Mesenchymal stem cell (in vitro differentiated cells and primary cell): ENCODE results near the gene MARCHF5.

ENCODE experiments used
- DNase-seq: peaks from one replicate; pipeline ENCODE4 v3.0.0-alpha.2; 2013
- H2AFZ ChIP-seq: one replicate; pipeline ENCODE4 v1.6.1; 2013; ENCODE audit warnings: low read depth, mild to moderate bottlenecking, control low read depth, inconsistent platforms, low read length, moderate library complexity
- H2AK5ac ChIP-seq: 2 replicates; pipeline ENCODE4 v1.6.1; 2013; ENCODE audit warnings: low read length, moderate library complexity, mild to moderate bottlenecking, inconsistent platforms; ENCODE audit not compliant: severe bottlenecking
- H2BK120ac ChIP-seq: one replicate; pipeline ENCODE4 v1.6.1; 2013; ENCODE audit warnings: low read depth, mild to moderate bottlenecking, inconsistent platforms, low read length, moderate library complexity
- H2BK12ac ChIP-seq, 2 experiments: one replicate each; pipeline ENCODE4 v1.6.1; 2013; ENCODE audit warnings: inconsistent platforms in 2 of 2, low read length in 2 of 2, mild to moderate bottlenecking in 2 of 2, moderate library complexity in 2 of 2, control low read depth in 1 of 2
- H2BK15ac ChIP-seq: one replicate; pipeline ENCODE4 v1.6.1; 2013; ENCODE audit warnings: mild to moderate bottlenecking, low read depth, inconsistent platforms; ENCODE audit not compliant: poor library complexity, severe bottlenecking
- H2BK5ac ChIP-seq: 2 replicates; pipeline ENCODE4 v1.6.1; 2013; ENCODE audit warnings: low read depth, mild to moderate bottlenecking, low read length, control low read depth, inconsistent platforms; ENCODE audit not compliant: poor library complexity, severe bottlenecking
- H3K14ac ChIP-seq, 2 experiments: one replicate each; pipeline ENCODE4 v1.6.1; 2013; ENCODE audit warnings: inconsistent platforms in 2 of 2, low read length in 2 of 2, control low read depth in 1 of 2, mild to moderate bottlenecking in 1 of 2, moderate library complexity in 1 of 2
- H3K18ac ChIP-seq, 2 experiments: one replicate each; pipeline ENCODE4 v1.6.1; 2013; ENCODE audit warnings: inconsistent platforms in 2 of 2, low read length in 2 of 2, control low read depth in 1 of 2, low read depth in 1 of 2, mild to moderate bottlenecking in 1 of 2
- H3K23ac ChIP-seq, 2 experiments: one replicate each; pipeline ENCODE4 v1.6.1; 2013; ENCODE audit warnings: inconsistent platforms in 2 of 2, low read length in 2 of 2, mild to moderate bottlenecking in 2 of 2, moderate library complexity in 2 of 2, control low read depth in 1 of 2
- H3K27ac ChIP-seq: 2 replicates; pipeline ENCODE4 v1.5.1; 2013; ENCODE audit warnings: mild to moderate bottlenecking, moderate library complexity, low read length, control low read depth, inconsistent platforms; ENCODE audit not compliant: poor library complexity, severe bottlenecking
- H3K27me3 ChIP-seq, 2 experiments: 2 replicates each; pipeline versions ENCODE4 v1.6.1 to v1.7.0; 2013; ENCODE audit warnings: low read length in 2 of 2, mild to moderate bottlenecking in 2 of 2, moderate library complexity in 2 of 2, control low read depth in 1 of 2, inconsistent platforms in 1 of 2; ENCODE audit not compliant: control insufficient read depth in 1 of 2, insufficient read depth in 1 of 2
- H3K36me3 ChIP-seq, 2 experiments: 2 replicates each; pipeline versions ENCODE4 v1.6.1 to v1.7.0; 2013; ENCODE audit warnings: low read length in 2 of 2, control low read depth in 1 of 2, inconsistent platforms in 1 of 2, low read depth in 1 of 2, mild to moderate bottlenecking in 1 of 2; ENCODE audit not compliant: insufficient read depth in 2 of 2, control insufficient read depth in 1 of 2
- H3K4ac ChIP-seq, 2 experiments: one replicate each; pipeline ENCODE4 v1.6.1; 2013; ENCODE audit warnings: inconsistent platforms in 2 of 2, low read length in 2 of 2, mild to moderate bottlenecking in 2 of 2, moderate library complexity in 2 of 2, control low read depth in 1 of 2, low read depth in 1 of 2
- H3K4me1 ChIP-seq: 2 replicates; pipeline ENCODE4 v1.6.1; 2013; ENCODE audit warnings: low read depth, low read length, control low read depth; ENCODE audit not compliant: control insufficient read depth, insufficient read depth
- H3K4me2 ChIP-seq: 2 replicates; pipeline ENCODE4 v1.6.1; 2013; ENCODE audit warnings: low read length, mild to moderate bottlenecking, inconsistent platforms; ENCODE audit not compliant: poor library complexity, severe bottlenecking
- H3K4me3 ChIP-seq, 2 experiments: 2 replicates each; pipeline versions ENCODE4 v1.5.1 to v1.7.0; 2013; ENCODE audit warnings: low read length in 2 of 2, mild to moderate bottlenecking in 2 of 2, control low read depth in 1 of 2, low read depth in 1 of 2; ENCODE audit not compliant: insufficient read depth in 1 of 2
- H3K79me1 ChIP-seq: replicated peaks from 2 replicates; pipeline ENCODE4 v1.6.1; 2013; ENCODE audit warnings: mild to moderate bottlenecking, control low read depth, low read length, inconsistent platforms; ENCODE audit not compliant: poor library complexity, severe bottlenecking
- H3K9ac ChIP-seq: 2 replicates; pipeline ENCODE4 v1.7.0; 2013; ENCODE audit warnings: mild to moderate bottlenecking, low read length, moderate library complexity
- H3K9me3 ChIP-seq: 2 replicates; pipeline ENCODE4 v1.7.0; 2013; ENCODE audit warnings: mild to moderate bottlenecking, low read length; ENCODE audit not compliant: control insufficient read depth
- H4K8ac ChIP-seq: one replicate; pipeline ENCODE4 v1.6.1; 2013; ENCODE audit warnings: inconsistent platforms, mild to moderate bottlenecking, low read length, moderate library complexity
- H4K91ac ChIP-seq: one replicate; pipeline ENCODE4 v1.6.1; 2013; ENCODE audit warnings: mild to moderate bottlenecking, low read length, inconsistent platforms
- WGBS: methylation state at CpG from one replicate; pipeline ENCODE4 v1.1.7; 2013; ENCODE audit warnings: mixed read lengths; 5-methylcytosine and 5-hydroxymethylcytosine counted together

The MARCHF5 gene

GRCh38 chr10:92278996-92279696 is 11.8 kb upstream of the MARCHF5 start:
- H3K4me2 ChIP-seq: no peak overlapping the region
- no peak overlapping the region for H4K8ac ChIP-seq
- no peaks in the 10 kb centered on the region for H3K79me1 ChIP-seq
- H3K4me1 ChIP-seq: no peaks in the 10 kb centered on the region
- H3K23ac ChIP-seq: no peak overlapping the region
- H2BK120ac ChIP-seq: no peak overlapping the region
- no peak overlapping the region for H2BK15ac ChIP-seq
- no peak overlapping the region for H3K27ac ChIP-seq
- H3K4me3 ChIP-seq: peak overlapping the region in 1 of 2 experiments; percentile 48
- no peak overlapping the region for H2AK5ac ChIP-seq
- H3K27me3 ChIP-seq: no peaks in the 10 kb centered on the region
- no peak overlapping the region for H3K18ac ChIP-seq
- WGBS: 100% methylated on average over 2 of the region's 4 CpGs
- no peak overlapping the region for H2BK12ac ChIP-seq
- no peak overlapping the region for H2AFZ ChIP-seq
- peak; percentile 21 for DNase-seq
- H3K9me3 ChIP-seq: no peaks in the 10 kb centered on the region
- H3K14ac ChIP-seq: no peak overlapping the region
- peak overlapping the region; percentile 65 for H3K9ac ChIP-seq
- H3K36me3 ChIP-seq: no peaks in the 10 kb centered on the region
- no peak overlapping the region for H2BK5ac ChIP-seq
- H3K4ac ChIP-seq: no peak overlapping the region
- no peak overlapping the region for H4K91ac ChIP-seq

GRCh38 chr10:92284112-92284704 is 6.8 kb upstream of the MARCHF5 start:
- H3K27me3 ChIP-seq: no peaks in the 10 kb centered on the region

DNA sequence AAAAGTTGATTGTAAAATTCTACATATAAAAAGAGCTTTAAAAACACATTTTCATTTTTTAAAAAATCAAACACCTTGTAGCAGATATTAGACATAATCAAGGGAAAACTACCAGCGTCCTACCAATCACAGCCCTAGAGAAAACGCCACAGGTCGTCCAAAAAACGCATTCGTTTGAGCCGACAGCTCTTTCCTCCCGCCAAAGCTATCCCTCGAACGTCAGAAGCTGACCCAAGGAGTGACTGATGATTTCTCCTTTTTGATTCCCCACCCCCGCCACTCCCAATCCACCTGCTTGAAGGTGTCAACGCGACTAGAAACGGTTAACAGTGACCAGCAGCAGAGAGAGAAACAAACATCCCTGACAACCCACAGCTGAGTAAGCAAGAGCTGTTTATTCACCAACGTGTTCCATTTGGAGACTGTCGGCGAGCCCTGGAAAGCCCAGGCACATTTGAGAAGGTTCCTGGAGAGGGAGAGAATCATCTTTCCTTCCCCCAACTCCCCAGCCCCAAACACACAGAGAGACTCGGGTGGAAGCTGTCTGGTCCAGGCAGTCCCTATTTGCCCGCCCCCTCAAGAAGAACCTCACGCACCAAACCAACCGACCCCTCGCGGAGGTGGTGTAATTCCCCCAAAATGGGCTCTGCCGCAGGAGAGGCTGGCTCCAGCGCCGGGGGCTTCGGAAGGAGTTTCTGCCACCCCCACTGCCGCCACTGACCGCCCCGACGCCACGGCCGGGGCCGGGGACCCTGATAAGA is 711 bp upstream of the MARCHF5 start:
- H3K9ac ChIP-seq: peak overlapping the region; percentile 98
- WGBS: under 1% methylated on average over 31 of the region's 33 CpGs
- peak overlapping the region; percentile 88 to 98 for H3K18ac ChIP-seq
- peak overlapping the region; percentile 98 for H3K4me2 ChIP-seq
- peak overlapping the region; percentile 73 for H2BK120ac ChIP-seq
- peak overlapping the region; percentile 63 for H2AFZ ChIP-seq
- H3K23ac ChIP-seq: no peak overlapping the region
- peak overlapping the region; percentile 92 for H4K8ac ChIP-seq
- peak overlapping the region; percentile 39 for H3K27ac ChIP-seq
- H2BK15ac ChIP-seq: peak overlapping the region; percentile 98
- peak overlapping the region in 1 of 2 experiments; percentile 91 for H3K14ac ChIP-seq
- H3K9me3 ChIP-seq: no peaks in the 10 kb centered on the region
- H2BK12ac ChIP-seq: peak overlapping the region; percentile 25 to 68
- peak overlapping the region; percentile 90 for H4K91ac ChIP-seq
- peaks cover 5% of the 10 kb centered on the region for H3K4me1 ChIP-seq
- H2AK5ac ChIP-seq: no peak overlapping the region
- no peak overlapping the region for H2BK5ac ChIP-seq
- H3K79me1 ChIP-seq: peaks cover 8% of the 10 kb centered on the region
- H3K36me3 ChIP-seq: peaks cover 10 to 20% of the 10 kb centered on the region in 2 experiments
- H3K27me3 ChIP-seq: no peaks in the 10 kb centered on the region
- DNase-seq: peak; percentile 71
- peak overlapping the region; percentile 96 to 97 for H3K4me3 ChIP-seq
- H3K4ac ChIP-seq: peak overlapping the region; percentile 75 to 89

More at GRCh38 chr10:92284112-92284704, 6.8 kb upstream of the MARCHF5 start:
- Histone ChIP-seq H3K36me3 (no peaks in the 10 kb centered on the region), H3K4me1 (no peaks in the 10 kb centered on the region), H3K4me2 (no peak overlapping the region), H2BK120ac (no peak overlapping the region), H3K27ac (no peak overlapping the region), H2BK5ac (no peak overlapping the region), H3K9me3 (no peaks in the 10 kb centered on the region), H3K14ac (no peak overlapping the region), H2AFZ (no peak overlapping the region), H3K23ac (no peak overlapping the region), H4K8ac (no peak overlapping the region), H4K91ac (no peak overlapping the region), H3K4me3 (no peak overlapping the region), H3K4ac (no peak overlapping the region), H3K9ac (no peak overlapping the region), H2AK5ac (no peak overlapping the region), H3K79me1 (peaks cover 7% of the 10 kb centered on the region), H3K18ac (no peak overlapping the region), H2BK12ac (no peak overlapping the region), H2BK15ac (no peak overlapping the region)
- WGBS: 93% methylated on average over 10 of the region's 10 CpGs
- DNase-seq: peak; percentile 40

- H2BK120ac ChIP-seq: no peak overlapping the region
- H4K8ac ChIP-seq: peak overlapping the region; percentile 67
- DNase-seq: no peak
- H3K27ac ChIP-seq: peak overlapping the region; percentile 2
- peak overlapping the region; percentile 96 to 97 for H3K4me3 ChIP-seq
- peaks cover 5% of the 10 kb centered on the region for H3K4me1 ChIP-seq
- H2AK5ac ChIP-seq: no peak overlapping the region
- 0% methylated on average over 4 of the region's 10 CpGs for WGBS
- H3K14ac ChIP-seq: peak overlapping the region in 1 of 2 experiments; percentile 5
- H3K9ac ChIP-seq: peak overlapping the region; percentile 98
- no peaks in the 10 kb centered on the region for H3K9me3 ChIP-seq
- H3K36me3 ChIP-seq: peaks cover 10 to 20% of the 10 kb centered on the region in 2 experiments
- H3K23ac ChIP-seq: no peak overlapping the region
- H3K27me3 ChIP-seq: no peaks in the 10 kb centered on the region
- peak overlapping the region; percentile 39 for H2AFZ ChIP-seq
- H3K4ac ChIP-seq: peak overlapping the region; percentile 41 to 99
- no peak overlapping the region for H2BK15ac ChIP-seq
- H2BK12ac ChIP-seq: no peak overlapping the region
- H3K4me2 ChIP-seq: peak overlapping the region; percentile 48
- H3K18ac ChIP-seq: peak overlapping the region; percentile 90 to 99
- peaks cover 8% of the 10 kb centered on the region for H3K79me1 ChIP-seq
- H2BK5ac ChIP-seq: peak overlapping the region; percentile 3
- H4K91ac ChIP-seq: peak overlapping the region; percentile 48
Observed at GRCh38 chr10:92291616-92291865, 574 bp downstream of the MARCHF5 start.
